Right lobe of liver (tissue), 6 donors: ENCODE results near the gene KBTBD12. TPM values are rescaled to one million over a fixed set of nuclear protein-coding genes. Genes with fewer than 3 reads are reported as not detected.

Source experiments
- ATAC-seq, 4 donors: fragments of 200-7000 bp; cut with Tn5 transposase; one replicate each; pipeline ENCODE4 v1.9.1; 2020; ENCODE audit warnings: mild to moderate bottlenecking in 4 of 4, moderate library complexity in 4 of 4
- DNase-seq, 3 donors: peaks; one replicate each; pipeline ENCODE4 v3.0.0-alpha.2; 2020
- H3K27ac ChIP-seq, 3 donors: fragments of 200-600 bp; one replicate each; pipeline ENCODE4 v1.8.0; 2022
- H3K27me3 ChIP-seq, 2 donors: fragments of 200-600 bp; one replicate each; pipeline ENCODE4 v1.8.0; 2022
- H3K36me3 ChIP-seq, 4 donors: fragments of 200-600 bp; sonication (generic) in 1 of 4; one replicate each; pipeline versions ENCODE4 v1.5.1 to v1.8.0; 2017 to 2022; ENCODE audit warnings: control low read depth in 1 of 4
- H3K4me1 ChIP-seq, 4 donors: fragments of 200-600 bp; sonication (generic) in 1 of 4; one replicate each; pipeline versions ENCODE4 v1.5.1 to v1.8.0; 2017 to 2022; ENCODE audit warnings: control low read depth in 1 of 4
- H3K4me3 ChIP-seq, 3 donors: fragments of 200-600 bp; one replicate each; pipeline ENCODE4 v1.8.0; 2022
- H3K9me3 ChIP-seq, 4 donors: fragments of 200-600 bp; sonication (generic) in 1 of 4; one replicate each; pipeline versions ENCODE4 v1.5.1 to v1.8.0; 2017 to 2022; ENCODE audit warnings: control low read depth in 1 of 4
- POLR2A ChIP-seq: fragments of 450-650 bp; IDR thresholded peaks from one replicate; pipeline ENCODE4 v1.6.1; 2017; ENCODE audit warnings: antibody characterized with exemption, mild to moderate bottlenecking
- WGBS: methylation state at CpG from one replicate; pipeline ENCODE4 v1.1.6; 2018; ENCODE audit warnings: low coverage, low lambda C conversion rate; ENCODE audit not compliant: insufficient coverage; ENCODE audit errors: missing lambda C conversion rate; 5-methylcytosine and 5-hydroxymethylcytosine counted together
- intact Hi-C, 2 donors: fragments of 100-400 bp; cut with DNase I; formaldehyde crosslinking; loops; one replicate each; pipeline versions ENCODE4 v1.11.2 to v1.14.1; 2022
- total RNA-seq, 6 experiments: library from RNA; depleted of rRNA in 2 of 6; stranded (reverse); fragments of >200 nt in 2 of 6; fragmentation: NEBNext Ultra II Directional in 3 of 6; extraction: Animal tissue kit (Norgen Biotek cat#: 25700) in 3 of 6; gene quantifications; one replicate each; pipeline versions ENCODE4 v1.1.0 to v1.2.4, GENCODE V29; 2016 to 2023
- TF ChIP-seq, protein P1 (sequence below), 4 donors: fragments of 200-600 bp in 3 of 4; fragments of 450-650 bp in 1 of 4; IDR thresholded peaks; one replicate each; pipeline versions ENCODE4 v1.5.1 to v1.8.0; 2016 to 2022; ENCODE audit warnings: antibody characterized with exemption in 4 of 4, mild to moderate bottlenecking in 2 of 4
- donor health status: DM: no; HTN: yes; CAD: no.
- donor health status: DM: no; HTN: no; CAD: no.
- donor health status: DM: no; HTN: no; CAD: no.
- donor health status: DM: no; HTN: yes; CAD: no.
- donor health status: DM: no; HTN: yes; CAD: no.

The KBTBD12 gene
- total RNA-seq, 6 experiments from 2014 or later = 0.22 TPM; not detected in 5

GRCh38 chr3:127985655-127986225 lies 70.7 kb downstream of the KBTBD12 start:
- WGBS = 79% methylated on average over 7 of the region's 13 CpGs

DNA sequence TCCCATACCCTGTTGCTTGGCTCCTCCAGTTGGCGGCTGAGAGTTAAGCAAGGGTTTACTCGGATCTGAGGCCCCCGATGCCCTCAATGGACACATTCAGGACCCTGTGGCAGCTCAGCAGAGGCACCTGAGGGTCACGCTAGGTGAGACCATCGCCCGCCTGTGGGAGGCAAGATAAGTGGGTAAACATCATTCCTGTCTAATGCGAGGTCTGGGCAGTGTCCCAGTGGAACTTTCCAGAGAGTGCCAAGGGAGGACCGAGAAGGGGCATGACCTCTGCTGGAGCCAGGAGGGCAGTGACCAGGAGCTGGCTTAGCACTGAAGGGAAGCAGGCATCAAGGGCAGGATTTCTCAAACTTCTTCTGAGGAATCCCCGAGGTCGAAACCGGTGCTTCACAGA lies 71.8 kb downstream of the KBTBD12 start:
- peak; percentile 84 to 96 (median 94) for DNase-seq
- Histone ChIP-seq H3K9me3 (no peaks in the 10 kb centered on the region), H3K4me3 (no peak overlapping the region), H3K27ac (peak overlapping the region in 1 of 3 donors; percentile 39), H3K27me3 (no peaks in the 10 kb centered on the region), H3K36me3 (no peaks in the 10 kb centered on the region), H3K4me1 (peaks cover 0 to 15% (median 6%) of the 10 kb centered on the region in 4 donors)
- intact Hi-C loops = no loop called here
- peak; percentile 96 to 97 (median 96) for ATAC-seq
- WGBS = 50% methylated on average over 3 of the region's 11 CpGs
- TF ChIP-seq POLR2A = no peak
- TF ChIP-seq, protein P1, sequence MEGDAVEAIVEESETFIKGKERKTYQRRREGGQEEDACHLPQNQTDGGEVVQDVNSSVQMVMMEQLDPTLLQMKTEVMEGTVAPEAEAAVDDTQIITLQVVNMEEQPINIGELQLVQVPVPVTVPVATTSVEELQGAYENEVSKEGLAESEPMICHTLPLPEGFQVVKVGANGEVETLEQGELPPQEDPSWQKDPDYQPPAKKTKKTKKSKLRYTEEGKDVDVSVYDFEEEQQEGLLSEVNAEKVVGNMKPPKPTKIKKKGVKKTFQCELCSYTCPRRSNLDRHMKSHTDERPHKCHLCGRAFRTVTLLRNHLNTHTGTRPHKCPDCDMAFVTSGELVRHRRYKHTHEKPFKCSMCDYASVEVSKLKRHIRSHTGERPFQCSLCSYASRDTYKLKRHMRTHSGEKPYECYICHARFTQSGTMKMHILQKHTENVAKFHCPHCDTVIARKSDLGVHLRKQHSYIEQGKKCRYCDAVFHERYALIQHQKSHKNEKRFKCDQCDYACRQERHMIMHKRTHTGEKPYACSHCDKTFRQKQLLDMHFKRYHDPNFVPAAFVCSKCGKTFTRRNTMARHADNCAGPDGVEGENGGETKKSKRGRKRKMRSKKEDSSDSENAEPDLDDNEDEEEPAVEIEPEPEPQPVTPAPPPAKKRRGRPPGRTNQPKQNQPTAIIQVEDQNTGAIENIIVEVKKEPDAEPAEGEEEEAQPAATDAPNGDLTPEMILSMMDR (IDR thresholded peaks at IDR 0.05) = peak in 2 of 4 donors; percentile 9 to 20

More at GRCh38 chr3:127985655-127986225, 70.7 kb downstream of the KBTBD12 start:
- Histone ChIP-seq H3K36me3 (no peaks in the 10 kb centered on the region), H3K27me3 (no peaks in the 10 kb centered on the region), H3K4me3 (no peak overlapping the region), H3K9me3 (no peaks in the 10 kb centered on the region), H3K4me1 (peaks cover 0 to 15% (median 6%) of the 10 kb centered on the region in 4 donors), H3K27ac (no peak overlapping the region)
- DNase-seq = no peak
- ATAC-seq = peak in 3 of 4 donors; percentile 23 to 57 (median 33)
- intact Hi-C loops = no loop called here
- TF ChIP-seq, protein P1 (IDR thresholded peaks at IDR 0.05) = peak in 1 of 4 donors; percentile 32
- TF ChIP-seq POLR2A = no peak

- H3K4me3 ChIP-seq = no peak overlapping the region
- H3K4me1 ChIP-seq = peaks cover 0 to 15% (median 6%) of the 10 kb centered on the region in 4 donors
- no peaks in the 10 kb centered on the region for H3K9me3 ChIP-seq
- ATAC-seq (no peak), DNase-seq (no peak)
- intact Hi-C loops = no loop called here
- no peak for TF ChIP-seq POLR2A
- TF ChIP-seq, protein P1 (IDR thresholded peaks at IDR 0.05) = no peak
- 34% methylated on average over 6 of the region's 7 CpGs for WGBS
- no peaks in the 10 kb centered on the region for H3K36me3 ChIP-seq
- H3K27ac ChIP-seq = peak overlapping the region in 1 of 3 donors; percentile 39
- no peaks in the 10 kb centered on the region for H3K27me3 ChIP-seq
Observed at GRCh38 chr3:127987309-127987995, 72.4 kb downstream of the KBTBD12 start.

DNA sequence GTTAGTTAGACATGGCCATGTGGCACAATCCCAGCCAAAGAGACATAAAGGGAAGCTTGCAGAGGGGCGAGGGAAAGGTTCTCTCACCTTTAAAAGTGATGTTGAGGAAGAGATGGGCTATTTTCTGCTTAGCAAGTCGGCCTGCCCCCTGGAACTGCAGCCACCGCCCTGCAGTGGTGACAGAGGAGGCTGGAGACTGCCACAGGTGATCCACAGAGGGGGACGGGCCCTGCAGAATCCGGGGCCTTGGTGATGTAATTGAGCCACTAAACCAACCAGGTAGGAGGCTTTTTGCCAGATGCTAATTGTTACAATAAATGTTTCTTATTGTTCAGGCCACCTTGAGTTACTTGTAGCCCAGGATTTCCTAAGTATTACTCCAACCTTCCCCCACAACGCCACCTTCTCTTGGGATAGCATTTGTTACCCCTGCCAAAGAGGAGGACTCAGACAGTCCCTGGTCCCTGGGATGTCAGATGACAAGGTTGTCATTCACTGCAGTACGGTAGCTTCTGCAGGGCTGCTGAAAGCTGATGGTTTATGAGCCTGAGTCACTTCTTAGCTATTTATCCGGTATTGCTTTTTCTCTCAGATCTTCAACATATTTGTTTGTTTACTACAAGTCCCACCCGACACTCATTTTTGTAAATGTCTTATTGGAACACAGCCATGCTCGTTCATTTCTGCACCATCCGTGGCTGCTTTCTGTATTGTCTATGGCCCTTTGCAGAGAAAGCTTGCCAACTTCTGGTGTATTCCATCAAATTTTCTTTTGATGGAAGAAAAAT lies 73.9 kb downstream of the KBTBD12 start:
- no peaks in the 10 kb centered on the region for H3K36me3 ChIP-seq
- no peaks in the 10 kb centered on the region for H3K27me3 ChIP-seq
- TF ChIP-seq, protein P1 (IDR thresholded peaks at IDR 0.05) = no peak
- no peak for TF ChIP-seq POLR2A
- H3K4me1 ChIP-seq = peaks cover 0 to 15% (median 6%) of the 10 kb centered on the region in 4 donors
- WGBS = 77% methylated on average over 8 of the region's 11 CpGs
- no peak overlapping the region for H3K4me3 ChIP-seq
- intact Hi-C loops = no loop called here
- H3K27ac ChIP-seq = no peak overlapping the region
- no peak for DNase-seq
- no peak for ATAC-seq
- H3K9me3 ChIP-seq = no peaks in the 10 kb centered on the region
